ENCODE results near the gene LHPP.

Gene LHPP

DNA sequence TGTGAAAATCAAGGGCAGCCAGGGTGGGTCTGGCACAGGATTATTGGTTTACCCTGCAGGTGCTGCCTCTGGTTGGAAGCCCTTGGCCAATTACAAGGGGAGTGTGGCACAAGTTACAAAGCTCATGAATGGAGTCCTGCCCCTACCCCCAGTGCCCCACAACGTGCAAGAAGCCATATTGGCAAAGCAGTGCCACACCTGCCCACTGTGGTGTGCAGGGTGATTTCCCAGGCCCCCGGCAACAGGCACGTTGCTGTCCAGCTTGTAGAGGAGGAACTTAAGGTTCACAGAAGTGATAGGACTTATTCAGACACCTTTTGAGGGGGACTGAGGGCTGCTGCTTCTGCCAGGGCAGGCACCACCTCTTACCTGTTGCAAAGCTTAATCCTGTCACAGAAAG is 11.4 kb downstream of the LHPP start:
- no peak for DNase-seq

DNA sequence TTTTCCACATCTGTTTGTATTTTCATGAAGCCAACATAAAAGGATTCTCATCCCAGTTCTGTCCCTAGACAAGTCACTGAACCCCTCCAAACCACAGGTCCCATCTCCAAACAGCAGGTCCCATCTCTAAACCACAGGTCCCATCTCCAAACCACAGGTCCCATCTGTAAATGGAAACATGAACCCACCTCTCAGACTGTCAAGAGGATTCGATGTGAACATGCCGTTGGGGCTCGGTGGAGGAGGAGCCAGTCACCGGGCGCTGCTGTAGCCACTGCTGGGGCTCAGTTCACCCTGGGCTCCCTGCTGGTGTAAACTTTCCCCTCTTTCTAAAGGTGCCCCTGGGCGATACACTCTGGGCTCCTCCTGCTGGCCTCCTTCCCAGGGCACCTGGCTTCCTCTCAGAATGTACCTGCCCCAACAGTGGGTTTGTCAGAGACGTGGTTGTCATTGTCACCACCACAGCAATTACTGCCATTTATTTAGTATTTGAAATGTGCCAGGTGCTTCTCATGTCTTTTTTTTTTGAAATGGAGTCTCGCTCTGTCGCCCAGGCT is 13.0 kb downstream of the LHPP start:
- DNase-seq = no peak

- no peak for DNase-seq
These were observed 14.6 kb downstream of the LHPP start for GRCh38 chr10:124476043-124476725.

GRCh38 chr10:124477614-124478363 is 16.2 kb downstream of the LHPP start:
- DNase-seq = no peak

- DNase-seq = no peak
These were observed 16.9 kb downstream of the LHPP start for GRCh38 chr10:124478515-124478914.

DNA sequence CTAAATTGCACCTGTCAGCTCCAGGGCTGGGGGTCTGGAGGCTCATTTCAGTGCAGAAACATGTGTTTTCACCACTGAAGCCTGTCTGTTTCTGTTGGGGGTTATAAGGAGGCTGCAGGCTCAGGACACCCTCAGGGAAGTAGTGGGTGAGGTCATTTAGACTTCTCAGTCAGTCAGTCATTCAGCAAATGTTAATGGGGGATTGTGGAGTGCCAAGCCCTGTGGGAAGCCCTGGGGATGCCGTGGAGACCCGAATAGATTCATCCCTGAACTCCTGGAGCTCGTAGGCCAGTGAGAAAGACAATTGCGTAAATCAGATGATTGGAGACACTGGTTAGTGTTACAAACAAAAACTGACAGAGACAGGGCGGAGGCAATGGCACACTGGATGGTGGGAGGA is 19.2 kb downstream of the LHPP start:
- no peak for DNase-seq

DNA sequence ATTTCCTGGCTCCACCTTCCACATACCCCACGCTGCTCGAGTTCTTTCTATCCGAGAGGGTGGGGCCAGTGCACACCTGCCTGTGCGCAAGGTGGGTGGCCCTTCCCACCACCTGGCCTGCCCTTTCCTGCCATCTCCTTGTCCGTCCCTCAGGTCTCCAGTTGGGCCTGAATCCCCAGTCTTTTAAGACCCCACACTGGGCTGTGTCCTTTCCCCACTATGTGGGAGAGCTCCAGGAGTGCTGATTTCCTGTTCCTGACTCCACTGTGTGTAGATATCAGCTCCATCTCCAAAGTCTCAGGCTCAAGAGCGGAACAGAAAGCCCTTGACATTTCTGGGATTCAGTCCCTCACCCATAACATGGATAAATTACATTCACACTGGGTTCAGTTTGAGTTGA is 20.1 kb downstream of the LHPP start:
- DNase-seq = no peak

DNA sequence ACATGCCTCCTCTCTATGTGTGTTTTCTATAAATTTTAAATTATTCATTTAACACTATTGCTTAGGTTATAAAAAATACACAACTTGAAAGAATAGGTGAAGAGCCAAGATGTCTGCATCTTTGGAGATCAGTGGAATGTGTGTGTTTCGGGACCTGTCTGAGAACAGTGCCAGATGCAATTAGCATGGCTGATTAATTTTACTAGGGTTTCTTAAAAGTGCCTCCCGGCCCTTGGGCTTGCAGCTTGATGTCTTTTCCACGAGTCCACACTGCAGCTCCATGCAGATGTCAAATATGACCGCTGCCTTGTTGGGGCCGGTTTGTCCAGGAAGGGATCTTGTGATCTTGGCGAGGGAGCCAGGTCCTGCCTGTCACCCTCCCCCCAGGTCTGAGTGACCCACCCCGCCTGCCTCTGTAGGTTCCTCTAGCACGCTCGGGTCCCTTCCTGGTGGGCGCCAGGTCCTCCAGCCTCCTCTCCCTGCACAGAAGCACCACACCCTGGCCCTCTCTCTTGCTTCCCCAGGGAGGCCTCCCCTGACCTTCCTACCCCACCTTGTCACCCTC is 20.7 kb downstream of the LHPP start:
- no peak for DNase-seq

GRCh38 chr10:124482876-124483275 is 21.3 kb downstream of the LHPP start:
- DNase-seq = no peak

DNA sequence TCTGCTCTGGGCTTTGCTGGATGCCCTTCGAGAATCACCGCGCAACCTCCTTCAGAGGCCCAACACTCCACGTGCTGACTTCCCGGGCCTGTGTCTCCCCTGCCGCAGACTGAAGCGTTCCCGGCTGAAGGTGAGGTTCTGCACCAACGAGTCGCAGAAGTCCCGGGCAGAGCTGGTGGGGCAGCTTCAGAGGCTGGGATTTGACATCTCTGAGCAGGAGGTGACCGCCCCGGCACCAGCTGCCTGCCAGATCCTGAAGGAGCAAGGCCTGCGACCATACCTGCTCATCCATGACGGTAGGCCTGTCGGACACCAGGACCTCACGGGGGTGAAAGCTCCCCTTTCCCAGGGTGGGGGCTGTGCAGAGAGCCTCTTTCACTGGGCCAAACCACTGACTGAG is 22.4 kb downstream of the LHPP start:
- no peak for DNase-seq

DNA sequence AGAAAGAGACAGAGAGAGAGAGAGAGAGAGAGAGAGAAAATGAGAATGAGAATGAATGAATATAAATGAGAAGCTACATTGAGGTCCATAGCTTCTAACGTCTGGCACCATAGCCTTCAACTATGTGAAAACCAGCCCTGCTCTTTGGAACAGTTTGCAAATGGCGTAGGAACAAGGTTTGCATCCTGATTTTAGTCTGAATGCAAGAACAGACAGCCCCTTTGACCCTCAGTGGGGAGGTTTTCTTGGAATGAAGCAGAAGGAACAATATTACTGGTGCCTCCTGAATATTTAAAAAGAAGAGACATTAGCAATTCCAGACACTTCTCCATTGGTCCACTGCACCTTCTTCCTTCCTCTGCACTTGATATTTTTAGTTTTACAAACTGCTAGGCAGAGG is 23.0 kb downstream of the LHPP start:
- DNase-seq = no peak

- DNase-seq = no peak
These were observed 25.0 kb downstream of the LHPP start for GRCh38 chr10:124486635-124487034.

DNA sequence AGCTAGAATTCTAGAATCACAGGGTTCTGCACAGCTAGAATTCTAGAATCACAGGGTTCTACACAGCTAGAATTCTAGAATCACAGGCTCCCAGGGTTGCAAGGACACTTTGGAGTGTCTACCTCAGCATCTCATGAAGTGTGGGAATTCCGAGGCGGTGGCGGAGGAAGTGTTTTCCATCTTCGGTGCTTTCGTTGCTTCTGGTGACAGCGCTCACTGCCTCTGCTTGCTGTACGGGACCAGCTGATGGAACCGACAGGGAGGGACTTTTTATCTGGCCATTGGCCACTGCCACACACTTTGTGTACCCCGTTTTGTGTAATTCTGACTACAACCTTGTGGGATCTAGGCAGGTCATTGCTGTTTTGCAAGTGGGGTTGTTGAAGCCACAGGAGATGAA is 29.5 kb downstream of the LHPP start:
- DNase-seq = no peak

DNA sequence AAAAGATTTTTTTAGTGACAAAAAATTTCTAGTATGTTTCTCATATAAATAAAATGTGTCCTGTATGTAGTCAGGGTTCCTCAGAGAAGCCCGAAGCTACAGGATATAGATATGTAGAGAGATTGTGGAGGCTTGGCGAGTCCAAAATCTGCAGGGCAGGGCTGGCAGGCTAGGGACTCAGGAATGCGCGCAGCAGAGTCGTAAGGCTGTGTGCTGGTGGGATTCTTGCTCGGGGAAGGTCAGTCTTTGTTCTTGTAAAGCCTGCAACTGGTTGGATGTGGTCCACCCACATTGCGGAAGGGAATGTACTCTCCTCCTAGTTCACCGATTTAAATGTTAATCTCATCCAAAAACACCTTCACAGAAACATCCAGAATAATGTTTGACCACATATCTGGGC is 30.6 kb downstream of the LHPP start:
- no peak for DNase-seq

- DNase-seq = no peak
These were observed 31.7 kb downstream of the LHPP start for GRCh38 chr10:124493214-124493882.

DNA sequence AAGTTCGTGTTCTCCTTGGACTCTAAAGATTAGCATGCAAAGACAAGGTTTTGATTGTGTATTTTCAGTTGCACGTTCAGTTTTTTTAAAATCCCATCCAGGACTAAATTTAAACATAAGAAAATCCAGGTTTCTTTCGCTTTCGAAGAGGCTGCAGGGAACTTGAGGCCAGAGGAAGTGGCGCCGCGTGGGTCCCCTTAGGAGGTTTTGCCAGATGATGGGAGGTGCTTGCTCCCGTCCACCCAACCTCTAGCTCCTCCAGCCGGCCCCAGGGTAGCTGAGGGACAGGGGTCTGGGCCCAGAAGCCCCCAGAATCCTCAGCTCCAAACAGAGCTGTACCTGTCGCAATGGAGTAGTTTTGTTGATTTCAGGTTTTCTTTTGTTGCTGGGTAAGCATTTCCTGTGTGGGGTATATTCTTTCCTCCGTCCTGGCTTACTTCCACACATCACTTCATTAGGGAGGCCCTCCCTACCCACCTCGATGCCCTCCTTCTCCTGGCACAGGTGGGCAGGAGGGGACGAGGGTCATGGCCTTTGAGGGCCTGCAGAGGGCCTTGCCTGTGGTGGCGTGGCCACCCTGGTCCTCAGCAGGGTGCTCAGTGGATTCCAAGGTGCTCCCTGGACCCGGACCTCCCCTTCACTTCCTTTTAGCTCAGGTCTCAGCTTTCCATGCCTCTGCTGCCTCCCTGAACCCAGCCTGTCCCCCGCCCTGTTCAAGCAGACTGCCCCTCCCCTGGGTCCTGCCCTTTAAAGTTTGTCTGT is 32.6 kb downstream of the LHPP start:
- no peak for DNase-seq

- DNase-seq = no peak
These were observed 33.5 kb downstream of the LHPP start for GRCh38 chr10:124495162-124495561.

DNA sequence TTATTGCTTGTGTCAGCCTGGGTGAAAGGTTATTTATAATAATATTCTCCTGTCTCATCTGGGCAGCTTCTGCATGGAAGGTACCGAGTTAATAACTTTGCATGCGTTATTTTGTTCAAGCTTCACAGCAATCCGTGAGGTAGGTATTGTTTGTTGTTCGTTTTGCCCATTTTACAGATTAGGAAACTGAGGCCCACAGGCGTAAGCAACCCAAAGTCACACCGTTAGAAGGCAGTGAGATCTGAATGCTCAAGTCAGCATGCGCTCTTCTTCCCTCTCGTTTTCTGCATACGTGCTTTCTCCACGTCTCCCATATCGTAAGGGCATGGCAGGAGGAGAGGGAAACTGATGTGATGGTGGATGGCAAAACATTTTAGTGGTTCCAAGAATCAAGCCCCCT is 34.1 kb downstream of the LHPP start:
- DNase-seq = no peak

- no peak for DNase-seq
These were observed 34.5 kb downstream of the LHPP start for GRCh38 chr10:124496150-124496549.

- no peak for DNase-seq
These were observed 35.0 kb downstream of the LHPP start for GRCh38 chr10:124496620-124497019.

DNA sequence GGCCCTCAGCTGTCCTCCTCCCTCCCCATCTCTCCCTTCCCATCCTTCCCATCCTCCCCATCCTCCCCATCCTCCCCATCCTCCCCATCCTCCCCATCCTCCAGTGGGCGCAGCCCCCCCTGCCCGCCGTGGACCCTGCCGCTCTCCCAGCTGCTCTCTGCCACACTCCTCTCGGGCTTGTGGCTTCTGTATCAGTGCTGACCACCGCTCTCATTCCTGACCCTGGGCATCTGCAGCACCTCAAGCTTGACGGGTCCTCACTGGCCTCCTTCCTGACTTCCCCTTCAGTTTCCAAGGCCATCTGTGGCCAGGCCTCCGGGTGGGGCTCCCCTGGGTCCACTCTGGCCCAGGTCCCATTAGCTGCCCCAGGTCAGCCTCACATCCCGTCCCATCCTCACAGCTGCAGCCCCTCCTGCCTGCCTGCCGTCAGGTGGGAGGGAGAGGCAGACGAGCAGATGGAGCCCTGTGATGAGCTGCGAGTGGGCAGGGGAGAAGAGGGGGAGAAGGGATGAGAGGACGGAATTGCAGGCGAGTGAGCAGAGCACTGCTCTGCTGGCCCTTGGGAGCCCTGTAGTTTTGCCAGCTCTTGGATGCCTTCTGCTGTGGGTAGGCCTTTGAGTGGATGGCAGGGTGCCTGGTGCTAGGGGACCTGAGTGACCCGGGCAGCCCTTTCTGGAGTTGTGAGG is 35.7 kb downstream of the LHPP start:
- no peak for DNase-seq

GRCh38 chr10:124498056-124498455 is 36.4 kb downstream of the LHPP start:
- DNase-seq = no peak
